NCI-H524 treated with DMSO at 0.1 percent for 48 hours (cell line): Measurements from ENCODE around the gene CYB5A.
"Not testable (repeated sequence)": the region's sequence is repeated elsewhere in the genome, so short reads cannot be mapped to it uniquely, and the experiment has no call there.

Source experiments
- DNase-seq: peaks from one replicate; lab custom pipeline; 2025; lab: John Stamatoyannopoulos, UW

Gene CYB5A

GRCh38 chr18:74291771-74292540 is at the start of gene CYB5A:
CYB5A (minus strand) TSS chr18:74291963; CDS start chr18:74291875, 88 bp downstream.
- DNase-seq, result peak; percentile 51

- no peak for DNase-seq
Observed at GRCh38 chr18:74337912-74338309, 46.1 kb upstream of the CYB5A start.

- no peak for DNase-seq
Observed at GRCh38 chr18:74337155-74337911, 45.6 kb upstream of the CYB5A start.

- DNase-seq, result no peak
Observed at GRCh38 chr18:74336656-74337055, 44.9 kb upstream of the CYB5A start.

GRCh38 chr18:74334242-74334893 is 42.6 kb upstream of the CYB5A start:
- no peak for DNase-seq

GRCh38 chr18:74333091-74333490 is 41.3 kb upstream of the CYB5A start:
- DNase-seq, result no peak

GRCh38 chr18:74331404-74331803 is 39.6 kb upstream of the CYB5A start:
- DNase-seq, result no peak

GRCh38 chr18:74329688-74330205 is 38.0 kb upstream of the CYB5A start:
- DNase-seq, result no peak

- DNase-seq, result no peak
Observed at GRCh38 chr18:74328206-74328605, 36.4 kb upstream of the CYB5A start.

GRCh38 chr18:74326791-74327190 is 35.0 kb upstream of the CYB5A start:
- DNase-seq, result not testable (repeated sequence)

- no peak for DNase-seq
Observed at GRCh38 chr18:74326231-74326630, 34.5 kb upstream of the CYB5A start.

GRCh38 chr18:74316257-74317170 is 24.8 kb upstream of the CYB5A start:
- no peak for DNase-seq

GRCh38 chr18:74315464-74316256 is 23.9 kb upstream of the CYB5A start, which contains the start of gene C18orf63:
C18orf63 (plus strand) TSS chr18:74315839; CDS start chr18:74317866, 2,027 bp downstream.
- DNase-seq, result no peak

- no peak for DNase-seq
Observed at GRCh38 chr18:74314759-74315463, 23.1 kb upstream of the CYB5A start.

GRCh38 chr18:74311000-74311399 is 19.2 kb upstream of the CYB5A start:
- no peak for DNase-seq

- no peak for DNase-seq
Observed at GRCh38 chr18:74310411-74310810, 18.6 kb upstream of the CYB5A start.

GRCh38 chr18:74303936-74304335 is 12.2 kb upstream of the CYB5A start:
- no peak for DNase-seq

GRCh38 chr18:74303306-74303705 is 11.5 kb upstream of the CYB5A start:
- DNase-seq, result no peak

GRCh38 chr18:74299746-74300145 is 8.0 kb upstream of the CYB5A start:
- DNase-seq, result no peak

- DNase-seq, result no peak
Observed at GRCh38 chr18:74299162-74299561, 7.4 kb upstream of the CYB5A start.
